ENCODE data around the gene ASPRV1.

ASPRV1 gene

GRCh38 chr2:69940691-69941090 is 20.7 kb downstream of the ASPRV1 start:
- no peak for DNase-seq (ENCODE audit: low read depth in 2 of 2)

DNA sequence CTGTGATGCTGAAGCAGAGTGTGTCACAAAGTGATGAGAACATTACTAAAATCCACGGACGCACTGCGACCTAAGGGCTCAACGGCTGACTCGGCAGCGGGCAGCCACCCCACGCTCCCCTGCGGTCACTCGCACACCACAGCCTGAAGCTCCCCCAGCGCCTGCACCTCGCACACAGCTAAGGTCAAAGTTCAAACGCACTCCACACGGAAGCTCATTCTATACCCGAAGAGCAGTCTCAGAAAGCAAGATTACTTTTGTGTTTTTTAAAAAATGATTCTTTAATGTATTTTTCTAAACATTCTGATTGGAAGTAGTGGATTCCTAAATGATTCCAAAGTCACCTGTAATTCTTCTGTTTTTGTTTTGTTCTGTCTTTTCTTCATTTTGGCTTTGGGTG is 21.7 kb downstream of the ASPRV1 start:
- no peak for DNase-seq (ENCODE audit: low read depth in 2 of 2)

GRCh38 chr2:69937968-69938367 is 23.5 kb downstream of the ASPRV1 start:
- no peak for DNase-seq (ENCODE audit: low read depth in 2 of 2)

DNA sequence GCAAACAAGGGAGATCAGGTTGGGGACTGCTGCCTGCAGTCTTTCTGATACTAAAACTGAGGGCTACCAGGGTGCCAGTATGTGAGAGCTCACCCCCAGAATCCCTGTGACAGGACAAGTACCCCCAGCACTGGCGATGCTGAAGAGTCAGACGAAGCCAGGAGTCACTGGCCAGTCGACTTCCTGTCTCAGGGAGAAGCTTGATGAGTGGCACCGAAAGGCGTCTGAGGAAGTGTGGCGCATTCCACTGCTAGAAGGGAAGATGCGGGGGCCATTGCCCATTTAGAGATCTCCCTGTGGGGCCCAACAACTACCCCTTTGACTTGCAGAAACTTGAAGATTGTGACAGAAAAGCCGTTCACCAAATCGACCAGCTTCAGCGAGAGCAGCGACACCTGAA is 24.5 kb downstream of the ASPRV1 start:
- DNase-seq (ENCODE audit: low read depth in 2 of 2): no peak

DNA sequence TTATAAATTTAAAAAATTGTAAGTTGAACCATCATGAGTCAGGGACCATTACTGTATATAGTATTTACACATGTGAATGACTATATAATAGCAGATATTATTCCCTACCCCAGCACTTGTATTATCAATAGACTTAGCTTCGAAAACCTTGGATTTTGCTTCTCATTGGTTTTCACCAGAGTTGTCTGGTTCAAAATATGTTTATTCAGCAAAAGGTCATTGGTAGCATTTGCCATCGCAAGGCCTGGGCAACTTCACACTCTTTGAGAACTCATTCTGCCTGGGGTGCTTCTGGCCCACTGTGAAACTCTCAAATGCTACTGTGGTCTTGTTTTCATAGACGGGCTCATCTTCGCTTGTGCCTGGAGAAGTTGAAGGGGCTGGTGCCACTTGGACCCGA is 26.4 kb downstream of the ASPRV1 start:
- no peak for DNase-seq (ENCODE audit: low read depth in 2 of 2)

- no peak for DNase-seq (ENCODE audit: low read depth in 2 of 2)
These were observed 26.9 kb downstream of the ASPRV1 start for GRCh38 chr2:69934614-69934908.

GRCh38 chr2:69933839-69934613 is 27.4 kb downstream of the ASPRV1 start:
- no peak for DNase-seq (ENCODE audit: low read depth in 2 of 2)

DNA sequence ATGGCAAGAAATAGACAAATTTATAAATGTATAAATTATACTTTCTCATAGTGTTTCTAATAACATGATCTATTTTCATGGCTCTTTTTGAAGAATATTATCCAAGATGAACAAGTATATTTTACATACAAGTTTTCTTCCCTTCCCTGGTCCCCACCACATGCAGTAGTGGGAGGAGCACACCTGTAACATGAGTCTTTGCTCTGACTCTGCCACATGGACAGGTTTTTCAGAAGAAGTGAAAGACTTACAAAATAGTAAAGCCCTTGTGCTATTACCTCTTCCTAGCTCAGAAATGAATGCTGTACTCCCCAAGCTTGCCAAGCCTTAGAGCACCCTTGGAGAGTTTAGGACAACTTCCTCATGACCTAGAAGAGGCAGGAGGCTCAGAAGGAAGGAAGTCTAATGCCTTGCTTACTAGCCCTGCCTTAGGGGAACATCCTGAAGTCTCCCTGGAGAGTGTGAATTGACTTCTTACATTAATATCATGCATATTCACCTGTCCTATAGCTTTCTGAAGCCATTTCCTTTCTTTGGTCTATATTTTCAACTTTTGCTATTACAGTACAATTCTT is 28.1 kb downstream of the ASPRV1 start:
- no peak for DNase-seq (ENCODE audit: low read depth in 2 of 2)

DNA sequence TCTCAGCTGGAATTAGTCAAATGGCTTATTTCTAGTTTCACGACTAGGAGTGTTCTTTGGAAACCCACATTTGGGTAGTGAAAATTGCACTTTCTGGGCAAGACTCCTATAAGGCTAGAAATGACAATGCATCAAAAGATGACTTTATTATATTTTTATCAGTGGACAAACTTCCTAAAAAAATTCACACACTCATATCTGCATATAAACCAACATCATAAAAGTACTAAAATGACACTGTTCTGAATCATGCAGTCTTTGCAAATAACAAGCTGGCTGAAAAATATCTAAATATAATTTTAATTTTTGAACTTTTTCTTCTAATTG is 28.9 kb downstream of the ASPRV1 start:
- DNase-seq (ENCODE audit: low read depth in 2 of 2): no peak

DNA sequence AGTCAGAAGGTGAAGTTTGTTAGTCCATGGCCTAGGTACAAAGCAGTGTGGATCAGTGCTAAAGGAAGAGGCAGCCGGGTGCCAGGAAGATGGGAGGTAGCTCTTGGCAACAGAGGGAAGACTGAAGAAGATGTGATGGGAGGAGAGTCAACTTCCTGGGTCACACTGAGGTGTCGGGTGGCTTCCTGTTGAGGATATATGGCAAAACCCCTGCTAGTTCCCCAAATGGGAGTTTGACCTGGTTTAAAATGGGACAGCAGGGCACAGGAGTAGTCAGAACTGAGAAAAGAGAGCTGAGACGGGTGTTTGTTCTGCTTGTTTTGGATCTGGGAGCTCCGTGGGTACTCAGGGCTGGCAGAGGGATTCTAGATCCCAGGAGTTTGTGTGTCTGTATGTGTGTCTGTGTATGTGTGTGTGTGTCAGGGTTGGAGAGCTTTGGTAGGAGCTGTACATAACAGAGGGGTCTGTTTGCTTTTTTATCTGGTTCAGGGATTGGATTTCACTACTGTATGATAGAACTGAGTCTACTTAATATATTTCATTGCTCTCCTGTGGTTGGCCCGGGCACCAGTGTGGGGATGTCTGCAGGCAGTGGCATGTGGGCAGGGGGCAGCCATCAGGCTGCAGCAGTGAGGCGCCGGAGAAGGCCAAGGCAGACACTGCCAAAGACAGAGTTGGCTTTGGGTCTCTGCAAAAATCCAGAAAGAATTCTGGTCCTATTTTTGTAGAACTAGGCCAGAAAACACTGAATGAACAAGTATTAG is 29.4 kb downstream of the ASPRV1 start:
- no peak for DNase-seq (ENCODE audit: low read depth in 2 of 2)

DNA sequence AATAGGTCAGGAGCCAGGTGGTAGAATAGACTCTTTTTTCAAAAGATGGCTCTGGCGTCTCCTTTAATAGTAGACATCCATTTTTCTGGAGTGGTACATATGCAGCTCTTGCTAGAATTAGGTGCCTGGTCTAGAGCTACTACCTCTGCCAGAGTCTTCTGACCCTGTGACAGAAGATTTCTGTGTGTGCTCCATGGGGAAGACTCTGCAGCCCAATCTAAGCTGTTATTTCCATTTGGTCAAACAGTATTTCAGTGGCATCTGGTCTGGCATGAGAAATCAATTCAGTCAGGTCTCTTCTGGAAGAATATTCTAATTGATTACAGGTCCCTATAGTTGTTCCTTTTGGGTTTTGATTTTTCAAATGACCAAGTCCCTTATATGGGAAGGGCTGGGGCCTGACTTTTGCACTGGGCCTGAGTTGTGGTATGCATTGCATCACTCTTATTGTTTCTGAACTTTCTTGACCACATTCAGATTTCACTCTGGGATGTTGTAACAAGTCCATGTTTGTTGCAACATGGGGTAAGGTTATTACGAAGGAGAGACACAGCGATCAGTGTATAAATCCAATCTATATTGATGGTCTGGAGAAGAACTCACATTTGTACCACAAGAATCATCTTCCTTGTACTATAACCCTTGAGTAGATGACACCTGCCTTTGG is 34.4 kb downstream of the ASPRV1 start:
- DNase-seq (ENCODE audit: low read depth in 2 of 2): no peak

GRCh38 chr2:69923116-69923515 is 38.3 kb downstream of the ASPRV1 start:
- no peak for DNase-seq (ENCODE audit: low read depth in 2 of 2)

GRCh38 chr2:69918401-69918800 is 43.0 kb downstream of the ASPRV1 start:
- DNase-seq (ENCODE audit: low read depth in 2 of 2): no peak

- DNase-seq (ENCODE audit: low read depth in 2 of 2): no peak
These were observed 43.6 kb downstream of the ASPRV1 start for GRCh38 chr2:69917852-69918251.

GRCh38 chr2:69916106-69916505 is 45.3 kb downstream of the ASPRV1 start:
- no peak for DNase-seq (ENCODE audit: low read depth in 2 of 2)

- peak; percentile 97 to 99 for DNase-seq (ENCODE audit: low read depth in 2 of 2)
These were observed 46.2 kb downstream of the ASPRV1 start, which contains the start of gene MXD1 for GRCh38 chr2:69914950-69915945. Gene MXD1 (plus strand): TSS chr2:69915109. CDS start chr2:69915331, 222 bp downstream.

GRCh38 chr2:69914164-69914949 is 47.1 kb downstream of the ASPRV1 start:
- peak in 1 of 2 donors; percentile 15 for DNase-seq (ENCODE audit: low read depth in 2 of 2)

GRCh38 chr2:69911985-69912563 is 49.4 kb downstream of the ASPRV1 start:
- no peak for DNase-seq (ENCODE audit: low read depth in 2 of 2)
